Fibroblast of mammary gland (primary cell): ENCODE measurements around the gene WDR7.

Source experiments
- DNase-seq: peaks from one replicate; pipeline ENCODE4 v3.0.0-alpha.2; 2010; ENCODE audit warnings: low read depth
- H3K4me3 ChIP-seq: 2 replicates; pipeline ENCODE4 v1.5.1; 2011; ENCODE audit warnings: low read depth, mild to moderate bottlenecking, low read length, moderate library complexity; ENCODE audit not compliant: control insufficient read depth
- CTCF ChIP-seq: conservative IDR thresholded peaks from 2 replicates; pipeline ENCODE4 v1.5.1; 2011; ENCODE audit warnings: low read depth, low read length, inconsistent platforms; ENCODE audit not compliant: control insufficient read depth, insufficient read depth

WDR7 gene

GRCh38 chr18:56959120-56959519 lies 308.0 kb downstream of the WDR7 start:
- no peak for DNase-seq
- H3K4me3 ChIP-seq, result no peak overlapping the region
- TF ChIP-seq CTCF, result no peak

- no peak overlapping the region for H3K4me3 ChIP-seq
- no peak for TF ChIP-seq CTCF
- no peak for DNase-seq
Observed at GRCh38 chr18:56962322-56962721, 311.2 kb downstream of the WDR7 start.

GRCh38 chr18:56967035-56967434 lies 315.9 kb downstream of the WDR7 start:
- H3K4me3 ChIP-seq, result no peak overlapping the region
- no peak for DNase-seq
- TF ChIP-seq CTCF, result no peak

GRCh38 chr18:56973487-56973886 lies 322.3 kb downstream of the WDR7 start:
- TF ChIP-seq CTCF, result no peak
- peak; percentile 46 for DNase-seq
- no peak overlapping the region for H3K4me3 ChIP-seq

- no peak overlapping the region for H3K4me3 ChIP-seq
- TF ChIP-seq CTCF, result no peak
- DNase-seq, result no peak
Observed at GRCh38 chr18:56974141-56974540, 323.0 kb downstream of the WDR7 start.

GRCh38 chr18:56975276-56975675 lies 324.1 kb downstream of the WDR7 start:
- no peak overlapping the region for H3K4me3 ChIP-seq
- no peak for TF ChIP-seq CTCF
- DNase-seq, result no peak

GRCh38 chr18:56977309-56977708 lies 326.1 kb downstream of the WDR7 start:
- no peak for DNase-seq
- no peak overlapping the region for H3K4me3 ChIP-seq
- no peak for TF ChIP-seq CTCF
